HG03521 (cell line): ENCODE results near the gene PGRMC2.
A peak's percentile ranks its signal among the peaks of the same experiment; 100 is the strongest.

Source experiments
- ATAC-seq: cut with Tn5 transposase; IDR thresholded peaks from one replicate; pipeline ENCODE4 v1.9.1; 2021; ENCODE audit warnings: mild to moderate bottlenecking, moderate library complexity; ENCODE audit not compliant: unreplicated experiment

PGRMC2 gene

GRCh38 chr4:128287141-128287870 is at the start of gene PGRMC2:
TSS of gene PGRMC2 (minus strand) at chr4:128287813. CDS start at chr4:128287790, 23 bp downstream.
- ATAC-seq: peak; percentile 0

- ATAC-seq: no peak
Measured at GRCh38 chr4:128335541-128335940, 47.9 kb upstream of the PGRMC2 start.

- no peak for ATAC-seq
Measured at GRCh38 chr4:128334256-128334655, 46.6 kb upstream of the PGRMC2 start.

- ATAC-seq: no peak
Measured at GRCh38 chr4:128333309-128334018, 45.9 kb upstream of the PGRMC2 start.

- ATAC-seq: no peak
Measured at GRCh38 chr4:128332081-128332480, 44.5 kb upstream of the PGRMC2 start.

GRCh38 chr4:128329638-128330037 is 42.0 kb upstream of the PGRMC2 start:
- no peak for ATAC-seq

- ATAC-seq: no peak
Measured at GRCh38 chr4:128328106-128328505, 40.5 kb upstream of the PGRMC2 start.

GRCh38 chr4:128323401-128323800 is 35.8 kb upstream of the PGRMC2 start:
- ATAC-seq: no peak

GRCh38 chr4:128322986-128323385 is 35.4 kb upstream of the PGRMC2 start:
- no peak for ATAC-seq

GRCh38 chr4:128322311-128322710 is 34.7 kb upstream of the PGRMC2 start:
- no peak for ATAC-seq

- no peak for ATAC-seq
Measured at GRCh38 chr4:128320656-128321055, 33.0 kb upstream of the PGRMC2 start.

- ATAC-seq: no peak
Measured at GRCh38 chr4:128315756-128316520, 28.3 kb upstream of the PGRMC2 start.

GRCh38 chr4:128311659-128312403 is 24.2 kb upstream of the PGRMC2 start:
- ATAC-seq: no peak

GRCh38 chr4:128310266-128310697 is 22.7 kb upstream of the PGRMC2 start:
- no peak for ATAC-seq

GRCh38 chr4:128309585-128309984 is 22.0 kb upstream of the PGRMC2 start:
- no peak for ATAC-seq

- no peak for ATAC-seq
Measured at GRCh38 chr4:128308986-128309385, 21.4 kb upstream of the PGRMC2 start.

- peak; percentile 84 for ATAC-seq
Measured at GRCh38 chr4:128307123-128307571, 19.5 kb upstream of the PGRMC2 start.

GRCh38 chr4:128305942-128306341 is 18.3 kb upstream of the PGRMC2 start:
- ATAC-seq: no peak

GRCh38 chr4:128303986-128304385 is 16.4 kb upstream of the PGRMC2 start:
- no peak for ATAC-seq

GRCh38 chr4:128303405-128303785 is 15.8 kb upstream of the PGRMC2 start:
- ATAC-seq: no peak

GRCh38 chr4:128301979-128302378 is 14.4 kb upstream of the PGRMC2 start:
- no peak for ATAC-seq
